NCI-H1092 treated with DMSO at 0.1 percent for 48 hours (cell line): Measurements from ENCODE around the gene SORL1.
"Not testable (repeated sequence)": the region's sequence is repeated elsewhere in the genome, so short reads cannot be mapped to it uniquely, and the experiment has no call there.

Experiments
- DNase-seq: peaks from one replicate; lab custom pipeline; 2025; lab: John Stamatoyannopoulos, UW

Gene SORL1, protein sequence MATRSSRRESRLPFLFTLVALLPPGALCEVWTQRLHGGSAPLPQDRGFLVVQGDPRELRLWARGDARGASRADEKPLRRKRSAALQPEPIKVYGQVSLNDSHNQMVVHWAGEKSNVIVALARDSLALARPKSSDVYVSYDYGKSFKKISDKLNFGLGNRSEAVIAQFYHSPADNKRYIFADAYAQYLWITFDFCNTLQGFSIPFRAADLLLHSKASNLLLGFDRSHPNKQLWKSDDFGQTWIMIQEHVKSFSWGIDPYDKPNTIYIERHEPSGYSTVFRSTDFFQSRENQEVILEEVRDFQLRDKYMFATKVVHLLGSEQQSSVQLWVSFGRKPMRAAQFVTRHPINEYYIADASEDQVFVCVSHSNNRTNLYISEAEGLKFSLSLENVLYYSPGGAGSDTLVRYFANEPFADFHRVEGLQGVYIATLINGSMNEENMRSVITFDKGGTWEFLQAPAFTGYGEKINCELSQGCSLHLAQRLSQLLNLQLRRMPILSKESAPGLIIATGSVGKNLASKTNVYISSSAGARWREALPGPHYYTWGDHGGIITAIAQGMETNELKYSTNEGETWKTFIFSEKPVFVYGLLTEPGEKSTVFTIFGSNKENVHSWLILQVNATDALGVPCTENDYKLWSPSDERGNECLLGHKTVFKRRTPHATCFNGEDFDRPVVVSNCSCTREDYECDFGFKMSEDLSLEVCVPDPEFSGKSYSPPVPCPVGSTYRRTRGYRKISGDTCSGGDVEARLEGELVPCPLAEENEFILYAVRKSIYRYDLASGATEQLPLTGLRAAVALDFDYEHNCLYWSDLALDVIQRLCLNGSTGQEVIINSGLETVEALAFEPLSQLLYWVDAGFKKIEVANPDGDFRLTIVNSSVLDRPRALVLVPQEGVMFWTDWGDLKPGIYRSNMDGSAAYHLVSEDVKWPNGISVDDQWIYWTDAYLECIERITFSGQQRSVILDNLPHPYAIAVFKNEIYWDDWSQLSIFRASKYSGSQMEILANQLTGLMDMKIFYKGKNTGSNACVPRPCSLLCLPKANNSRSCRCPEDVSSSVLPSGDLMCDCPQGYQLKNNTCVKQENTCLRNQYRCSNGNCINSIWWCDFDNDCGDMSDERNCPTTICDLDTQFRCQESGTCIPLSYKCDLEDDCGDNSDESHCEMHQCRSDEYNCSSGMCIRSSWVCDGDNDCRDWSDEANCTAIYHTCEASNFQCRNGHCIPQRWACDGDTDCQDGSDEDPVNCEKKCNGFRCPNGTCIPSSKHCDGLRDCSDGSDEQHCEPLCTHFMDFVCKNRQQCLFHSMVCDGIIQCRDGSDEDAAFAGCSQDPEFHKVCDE (N-terminal part only)

DNA sequence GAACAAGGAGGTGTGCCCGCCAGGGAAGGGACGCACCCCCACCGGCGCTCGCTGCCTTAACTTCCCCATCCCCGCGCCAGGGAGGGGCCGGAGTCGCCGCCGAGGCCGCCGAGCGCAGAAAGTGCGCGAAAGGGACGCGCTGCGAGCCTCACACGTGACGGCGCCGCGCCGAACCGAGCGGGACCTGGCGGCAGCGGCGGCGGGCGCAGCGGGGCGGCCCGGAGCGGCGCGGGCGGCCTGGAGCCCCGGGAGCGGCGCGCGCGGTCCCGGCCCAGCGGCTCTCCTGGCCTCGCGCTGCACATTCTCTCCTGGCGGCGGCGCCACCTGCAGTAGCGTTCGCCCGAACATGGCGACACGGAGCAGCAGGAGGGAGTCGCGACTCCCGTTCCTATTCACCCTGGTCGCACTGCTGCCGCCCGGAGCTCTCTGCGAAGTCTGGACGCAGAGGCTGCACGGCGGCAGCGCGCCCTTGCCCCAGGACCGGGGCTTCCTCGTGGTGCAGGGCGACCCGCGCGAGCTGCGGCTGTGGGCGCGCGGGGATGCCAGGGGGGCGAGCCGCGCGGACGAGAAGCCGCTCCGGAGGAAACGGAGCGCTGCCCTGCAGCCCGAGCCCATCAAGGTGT is at the start of gene SORL1:
Gene SORL1, plus strand, starts transcription at position 329 of the 623 bp plus-strand sequence. Its CDS starts 18 bp downstream, at position 347.
- peak; percentile 77 for DNase-seq

DNA sequence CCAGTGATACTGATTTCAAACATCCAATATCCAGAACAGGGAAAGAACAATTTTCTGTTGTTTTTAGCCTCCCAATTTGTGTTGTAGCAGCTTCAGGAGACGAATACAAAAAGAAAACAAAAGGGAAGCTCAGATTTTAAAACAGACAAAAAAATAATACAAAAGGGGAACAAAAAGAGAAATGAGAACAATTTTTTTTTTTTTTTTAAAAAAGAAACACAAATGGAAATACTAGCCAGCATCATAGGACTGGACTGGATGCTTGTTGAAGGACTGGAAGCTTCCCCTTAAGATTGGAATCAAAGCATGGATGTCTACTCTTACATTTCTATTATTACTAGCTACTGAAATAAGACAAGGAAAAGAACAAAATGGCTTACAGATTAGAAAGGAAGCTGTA is 46.5 kb upstream of the SORL1 start:
- no peak for DNase-seq

DNA sequence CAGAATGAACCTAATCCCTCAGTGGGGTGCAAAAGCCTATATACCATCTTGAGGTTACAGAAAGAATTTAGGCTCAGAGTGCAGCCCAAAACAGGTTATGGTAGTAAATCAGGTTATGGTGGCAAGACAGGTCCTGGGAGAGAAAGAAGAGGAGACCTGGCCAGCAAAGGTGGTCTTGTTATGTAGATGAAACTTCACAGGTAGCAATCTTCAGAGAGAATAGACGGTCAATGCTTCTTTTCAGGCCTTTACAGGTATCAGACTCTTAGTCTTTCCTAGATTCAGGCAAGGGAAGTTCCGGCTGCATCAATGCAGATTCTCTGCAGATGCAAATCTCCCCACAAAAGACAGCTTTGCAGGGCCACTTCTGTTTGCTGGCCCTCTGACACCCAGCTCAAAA is 45.8 kb upstream of the SORL1 start:
- DNase-seq: no peak

DNA sequence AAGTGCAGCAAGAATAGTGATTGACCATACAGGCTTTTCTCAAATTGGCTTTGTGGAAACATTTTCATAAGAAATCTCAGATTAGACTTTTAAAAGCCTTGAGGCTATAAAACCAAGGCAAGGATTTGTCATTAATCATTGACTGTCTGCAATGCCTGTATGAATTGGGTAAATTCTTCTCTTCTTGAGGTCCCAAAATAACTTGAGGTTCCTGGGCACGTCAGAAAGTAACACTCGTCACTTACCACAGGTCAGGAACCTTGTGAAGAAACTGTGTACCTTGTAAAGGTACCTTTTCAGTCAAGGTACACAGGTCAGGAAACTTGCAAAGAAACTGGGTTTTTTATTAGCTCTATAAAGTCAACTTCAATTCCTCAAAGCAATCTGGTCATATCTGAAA is 43.3 kb upstream of the SORL1 start:
- no peak for DNase-seq

DNA sequence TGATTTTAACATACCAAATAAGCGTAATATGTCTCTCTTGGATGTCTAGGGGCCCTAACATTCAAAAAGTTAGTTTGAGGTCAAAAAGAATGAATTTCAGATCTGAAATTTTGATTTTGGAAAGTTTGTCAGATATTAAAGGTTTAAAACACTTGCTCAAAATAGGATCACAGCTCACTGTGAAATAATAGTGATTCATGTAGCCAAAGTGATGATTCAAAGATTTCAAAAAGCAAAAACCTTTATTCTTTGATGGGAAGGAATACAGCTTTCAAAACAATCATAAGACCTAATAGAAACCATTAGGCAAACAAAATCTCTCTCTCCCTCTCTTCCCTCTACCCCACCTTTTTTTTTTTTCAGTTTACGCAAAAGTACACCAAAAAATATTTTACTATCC is 42.1 kb upstream of the SORL1 start:
- not testable (repeated sequence) for DNase-seq

DNA sequence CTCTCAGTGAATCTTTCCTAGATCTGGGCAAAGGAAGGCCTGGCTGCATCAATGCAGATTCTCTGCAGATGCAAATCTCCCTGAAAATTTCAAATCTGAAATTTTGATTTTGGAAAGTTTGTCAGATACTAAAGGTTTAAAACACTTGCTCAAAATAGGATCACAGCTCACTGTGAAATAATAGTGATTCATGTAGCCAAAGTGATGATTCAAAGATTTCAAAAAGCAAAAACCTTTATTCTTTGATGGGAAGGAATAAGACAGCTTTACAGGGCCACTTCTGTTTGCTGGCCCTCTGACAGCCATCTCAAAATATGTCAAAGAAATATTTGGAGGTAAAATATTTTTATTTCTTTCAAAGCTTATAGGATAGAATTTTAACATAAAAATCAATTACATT is 40.8 kb upstream of the SORL1 start:
- DNase-seq: not testable (repeated sequence)

DNA sequence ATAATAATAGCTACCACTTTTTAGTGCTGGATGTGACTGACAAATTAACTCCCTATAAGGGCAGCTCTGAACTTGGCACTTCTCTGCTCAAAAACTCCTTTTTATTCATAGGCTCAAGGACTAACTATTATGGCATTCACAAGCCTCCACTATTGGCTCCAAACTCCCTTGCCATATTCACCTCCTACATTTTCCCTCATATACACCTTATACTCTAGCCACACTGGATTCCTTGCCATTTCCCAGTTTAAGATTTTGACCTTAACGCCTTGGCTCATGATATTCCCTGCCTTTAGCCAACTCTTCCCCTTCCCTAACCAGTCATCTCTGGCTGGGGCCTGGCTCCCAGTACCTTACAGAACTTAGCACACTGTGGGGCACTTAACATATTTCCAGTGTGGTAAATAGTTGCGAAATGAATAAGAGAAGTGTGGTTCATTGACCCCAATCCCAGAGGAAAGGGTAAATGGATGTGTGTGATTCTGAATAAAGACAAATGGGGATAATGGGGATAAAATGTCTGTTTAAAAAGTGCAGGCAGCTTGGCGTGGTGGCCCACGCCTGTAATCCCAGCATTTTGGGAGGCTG is 40.0 kb upstream of the SORL1 start:
- no peak for DNase-seq

DNA sequence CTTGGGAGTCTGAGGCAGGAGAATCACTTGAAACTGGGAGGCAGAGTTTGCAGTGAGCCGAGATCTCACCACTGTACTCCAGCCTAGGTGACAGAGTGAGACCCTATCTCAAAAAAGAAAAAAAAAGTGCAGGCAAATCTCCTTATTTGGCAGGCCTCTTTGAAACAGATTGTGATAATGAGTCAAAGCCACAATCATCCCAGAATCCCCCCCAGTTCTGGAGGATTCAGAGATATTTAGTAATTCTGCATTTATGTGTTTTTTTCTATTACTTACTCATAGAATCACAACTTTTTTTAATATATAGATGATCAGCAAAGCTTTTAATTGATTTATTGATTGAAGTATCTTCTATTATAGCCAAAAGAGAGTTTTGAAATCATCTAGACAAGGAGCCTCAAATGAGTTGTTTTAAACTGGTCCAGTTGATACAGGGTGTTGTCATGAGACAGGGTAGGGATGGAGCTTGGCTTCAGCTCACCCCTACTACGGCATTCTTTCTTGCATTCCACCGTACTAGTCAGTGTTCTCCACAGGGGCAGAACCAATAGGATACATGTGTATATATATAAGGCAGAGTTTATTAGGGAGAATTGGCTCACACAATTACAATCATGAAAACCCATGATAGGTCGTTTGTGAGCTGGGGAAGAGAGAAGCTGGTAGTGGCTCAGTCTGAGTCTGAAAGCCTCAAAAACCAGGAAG is 39.3 kb upstream of the SORL1 start:
- DNase-seq: no peak

DNA sequence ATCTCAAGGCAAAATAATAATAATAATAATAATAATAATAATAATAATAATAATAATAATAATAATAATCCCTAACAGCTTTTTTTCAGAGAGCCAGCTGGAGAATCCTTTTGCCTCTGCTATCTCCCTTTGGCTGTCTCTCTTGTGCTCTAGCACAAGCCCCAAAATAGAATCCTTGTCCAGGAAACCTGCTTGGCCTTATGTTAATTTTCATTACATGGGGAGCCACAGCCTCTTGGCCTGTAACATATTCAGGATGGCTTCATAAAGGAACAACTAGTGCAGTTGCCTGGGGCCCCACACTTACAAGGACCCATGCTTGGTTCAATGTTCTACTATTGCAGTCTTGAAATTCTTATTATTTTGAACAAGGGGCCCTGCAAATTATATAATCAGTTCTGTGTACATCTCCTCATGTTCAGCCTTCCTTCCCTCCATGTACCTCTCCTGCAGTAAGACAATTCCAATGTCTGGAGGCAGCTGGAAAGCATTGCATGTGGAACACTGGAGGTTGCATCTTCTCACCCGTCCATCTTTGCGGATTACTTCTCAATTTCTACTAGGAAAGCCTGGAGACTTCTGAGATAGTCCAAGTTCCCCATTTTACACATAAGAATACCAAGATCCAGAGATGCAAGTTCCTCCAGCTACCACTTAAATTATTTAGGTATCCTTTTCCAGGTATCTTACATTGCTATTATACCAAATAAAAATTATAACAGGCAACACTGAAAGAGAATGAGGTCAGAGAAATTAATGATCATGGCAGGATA is 37.8 kb upstream of the SORL1 start:
- DNase-seq: no peak

DNA sequence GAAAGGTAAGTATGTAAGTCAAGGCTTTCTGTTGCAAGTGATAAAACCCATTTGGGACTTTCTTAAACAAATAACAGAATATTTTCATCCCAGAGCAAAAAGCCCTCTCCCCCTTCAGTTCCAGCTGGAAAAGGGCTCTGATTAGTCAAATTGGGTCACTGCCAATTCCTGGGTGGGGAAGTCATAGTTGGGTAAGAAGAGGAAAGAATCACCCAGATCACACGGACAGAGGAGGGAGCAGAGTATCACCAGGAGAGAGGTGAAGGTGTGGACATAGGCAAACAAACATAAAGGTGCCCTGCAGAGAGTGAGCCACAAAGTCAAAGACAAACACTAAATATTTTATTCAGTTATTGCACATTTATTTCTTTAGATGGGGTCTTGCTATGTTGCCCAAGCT is 36.3 kb upstream of the SORL1 start:
- no peak for DNase-seq

DNA sequence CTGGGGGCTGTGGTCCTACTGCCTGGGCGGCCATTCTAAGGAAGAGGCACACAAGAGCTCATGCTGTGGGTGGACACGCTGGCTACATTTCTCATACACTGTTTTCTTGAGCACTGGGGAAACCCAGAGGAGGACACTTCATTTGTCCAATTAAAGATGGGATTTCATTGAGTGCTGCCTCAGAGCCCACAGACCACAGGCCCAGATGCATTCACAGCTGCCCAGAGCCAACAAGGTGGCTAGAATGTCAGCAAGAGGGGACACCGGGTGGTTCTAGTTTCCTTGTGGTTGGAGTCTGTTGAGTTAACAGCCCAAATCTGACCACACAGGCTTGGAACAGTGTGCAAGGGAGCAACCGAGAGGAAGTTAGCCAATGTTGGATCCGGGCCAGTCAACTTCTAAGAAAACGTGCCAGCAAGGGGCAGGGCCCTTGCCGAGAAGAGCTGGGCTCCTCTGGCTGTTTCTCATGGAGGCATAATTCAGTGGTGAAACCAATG is 35.0 kb upstream of the SORL1 start:
- DNase-seq: no peak

DNA sequence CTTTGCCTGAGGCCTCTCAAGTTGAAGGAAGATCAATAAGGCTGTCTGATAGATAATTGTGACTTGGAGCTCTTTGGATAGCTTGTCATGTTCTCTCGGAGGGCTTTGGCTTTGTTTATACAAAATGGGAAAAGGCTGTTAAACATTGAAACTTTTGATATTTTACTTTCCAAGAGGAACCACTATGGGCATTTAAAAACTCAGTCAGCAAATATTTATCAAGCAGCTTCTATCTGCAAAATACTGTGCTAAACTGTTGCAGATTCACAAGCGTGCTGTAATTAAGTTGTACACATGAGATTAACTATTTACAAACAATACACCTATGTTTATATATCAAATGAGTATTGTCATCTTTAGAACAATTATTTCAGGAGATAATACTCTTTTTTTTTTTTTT is 34.5 kb upstream of the SORL1 start:
- DNase-seq: no peak

DNA sequence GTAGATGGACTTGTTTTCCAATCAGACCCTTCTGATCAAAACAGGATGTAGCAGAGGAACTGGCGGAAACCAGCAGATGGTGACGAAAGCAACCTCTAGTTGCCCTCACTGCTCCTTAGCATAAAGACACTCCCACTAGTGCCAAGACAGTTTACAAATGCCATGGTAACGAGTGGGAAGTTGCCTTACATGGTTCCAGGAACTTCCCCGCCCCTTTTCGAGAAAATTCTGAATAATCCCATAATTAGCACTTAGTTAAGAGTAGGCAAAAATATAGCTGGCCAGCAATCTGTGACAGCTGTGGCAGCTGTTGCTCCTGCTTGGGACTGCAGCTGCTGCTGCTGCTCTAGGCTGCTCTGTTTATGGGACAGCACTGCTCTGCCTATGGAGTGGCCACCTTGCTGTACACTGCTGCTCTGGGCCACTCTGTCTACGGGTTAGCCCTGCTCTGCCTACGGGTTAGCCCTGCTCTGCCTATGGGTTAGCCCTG is 33.4 kb upstream of the SORL1 start:
- DNase-seq: no peak

DNA sequence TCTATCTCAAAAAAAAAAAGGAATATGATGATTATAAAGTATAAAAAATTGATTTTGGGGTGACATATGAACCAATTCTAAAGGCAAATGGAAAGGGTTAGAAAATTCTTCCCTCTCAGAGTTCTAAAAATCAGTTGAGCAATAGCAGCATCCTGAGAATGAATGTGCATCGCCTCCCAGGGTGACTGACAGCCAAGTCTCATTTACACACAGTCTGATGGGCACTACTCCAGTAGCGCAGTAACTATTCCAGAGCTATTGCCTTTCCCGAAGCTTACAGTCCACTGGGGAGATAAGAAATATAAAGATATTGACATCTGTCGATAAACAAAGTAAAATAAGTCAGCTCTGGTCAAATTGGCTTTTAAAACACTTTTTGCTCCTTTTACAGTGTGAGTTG is 32.3 kb upstream of the SORL1 start:
- DNase-seq: no peak

DNA sequence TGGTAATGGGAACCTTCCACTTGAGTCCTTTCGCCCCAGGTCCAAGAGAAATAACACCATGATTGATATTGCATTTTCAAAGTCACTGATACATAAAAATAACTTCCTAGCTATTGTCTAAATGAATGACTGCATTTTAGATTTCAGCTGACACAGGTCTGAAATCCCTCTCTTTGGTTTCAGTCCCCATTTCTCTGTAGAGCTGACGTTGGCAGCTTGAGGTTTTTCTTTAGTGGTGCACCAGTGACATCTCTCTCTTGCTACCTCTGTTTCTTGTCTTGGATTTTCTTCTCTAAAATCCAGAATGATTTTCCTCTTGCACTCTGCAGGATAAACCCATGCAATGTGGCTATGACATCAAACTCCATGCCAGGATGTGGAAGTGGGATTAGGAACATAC is 31.7 kb upstream of the SORL1 start:
- no peak for DNase-seq

DNA sequence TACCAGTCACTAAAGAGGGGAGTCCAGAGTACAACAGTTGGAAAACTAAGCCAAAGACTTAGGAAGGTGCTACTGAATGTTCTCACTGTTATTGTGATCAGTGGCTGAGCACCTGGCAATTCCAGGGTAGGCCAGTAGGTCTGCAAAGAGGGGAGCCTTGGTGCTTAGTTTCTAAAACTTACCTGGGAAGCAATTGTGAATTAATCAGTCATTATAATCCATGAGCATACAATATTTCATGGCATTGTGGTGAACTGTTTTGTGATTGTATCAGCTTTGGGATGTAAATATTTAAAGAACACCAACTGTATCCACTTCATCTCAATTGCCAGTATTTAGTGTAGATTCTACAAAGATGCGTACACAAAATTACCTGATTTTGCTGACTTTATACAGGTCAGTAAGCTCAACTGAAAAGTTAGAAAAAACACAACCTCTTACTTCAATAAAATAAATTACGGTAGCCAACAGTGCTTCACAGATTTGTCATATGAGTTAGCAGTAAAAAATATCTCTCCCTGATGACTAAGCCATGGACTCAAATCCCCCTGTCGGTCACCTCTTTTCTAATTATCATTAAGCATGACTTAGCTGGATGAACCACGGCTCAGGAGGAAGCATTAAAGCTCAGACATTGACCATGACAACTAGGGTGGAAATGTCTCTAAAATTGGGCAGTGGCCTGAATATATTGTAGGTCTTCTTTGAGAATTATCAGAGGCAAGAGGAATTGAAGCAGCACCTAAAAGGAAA is 30.8 kb upstream of the SORL1 start:
- no peak for DNase-seq

DNA sequence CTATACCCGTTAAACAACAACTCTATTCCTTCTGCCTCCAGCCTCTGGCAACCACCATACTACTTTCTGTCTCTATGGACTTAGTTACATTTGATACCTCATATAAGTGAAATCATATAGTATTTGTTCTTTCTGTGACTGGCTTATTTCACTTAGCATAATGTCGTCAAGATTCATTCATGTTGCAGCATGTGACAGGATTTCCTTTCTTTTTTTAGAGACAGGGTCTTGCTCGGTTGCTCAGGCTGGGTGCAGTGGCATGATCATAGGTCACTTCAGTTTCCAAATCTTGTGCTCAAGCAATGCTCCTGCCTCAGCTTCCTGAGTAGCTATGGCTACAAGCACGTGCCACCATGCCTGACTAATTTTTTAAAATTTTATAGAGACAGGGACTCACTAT is 29.4 kb upstream of the SORL1 start:
- DNase-seq: no peak

DNA sequence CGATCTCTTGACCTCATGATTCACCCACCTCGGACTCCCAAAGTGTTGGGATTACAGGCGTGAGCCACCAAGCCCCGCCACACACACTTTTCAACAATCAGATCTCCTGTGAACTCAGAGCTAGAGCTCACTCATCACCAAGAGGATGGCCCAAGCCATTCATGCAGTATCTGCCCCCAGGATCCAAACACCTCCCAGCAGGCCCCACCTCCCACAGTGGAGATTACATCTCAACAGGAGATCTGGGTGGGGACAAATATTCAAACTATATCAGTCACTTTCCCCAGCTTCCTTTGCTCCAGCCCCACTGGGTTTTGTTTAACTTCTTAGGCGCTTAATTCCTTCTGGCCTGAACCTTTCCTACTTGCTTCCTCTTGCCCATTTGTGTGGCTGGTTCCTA is 26.3 kb upstream of the SORL1 start:
- no peak for DNase-seq
